Right lobe of liver (tissue), 4 donors: ENCODE results near the gene PCDH19.

Experiments
- CTCF ChIP-seq, 4 donors: fragments of 200-600 bp in 3 of 4; fragments of 450-650 bp in 1 of 4; IDR thresholded peaks; one replicate each; pipeline versions ENCODE4 v1.5.1 to v1.8.0; 2016 to 2022; ENCODE audit warnings: antibody characterized with exemption in 4 of 4, mild to moderate bottlenecking in 2 of 4
- POLR2A ChIP-seq: fragments of 450-650 bp; IDR thresholded peaks from one replicate; pipeline ENCODE4 v1.6.1; 2017; ENCODE audit warnings: antibody characterized with exemption, mild to moderate bottlenecking
- donor health status: DM: no; HTN: no; CAD: no.
- donor health status: DM: no; HTN: no; CAD: no.
- donor health status: DM: no; HTN: yes; CAD: no.

GRCh38 chrX:100356351-100356896 is 53.6 kb downstream of the PCDH19 start:
- no peak for TF ChIP-seq CTCF (IDR thresholded peaks at IDR 0.05)
- no peak for TF ChIP-seq POLR2A
